K562 (cell line): Measurements from ENCODE around the gene NXN. TPM values are rescaled to one million over a fixed set of nuclear protein-coding genes. Genes with fewer than 3 reads are reported as not detected.
A peak's percentile ranks its signal among the peaks of the same experiment; 100 is the strongest.

ENCODE experiments used
- ATAC-seq: fragments of 200-7000 bp; cut with Tn5 transposase; 3 replicates; pipeline ENCODE4 v1.9.1; 2020; ENCODE audit warnings: moderate library complexity
- BruUV-seq: library from RNA; stranded (reverse); fragments of 400-500 nt; replicated peaks from 2 replicates; lab custom pipeline; 2021; lab: Mats Ljungman, UMichigan
- CTCF ChIA-PET: fragments of 300-600 bp; formaldehyde crosslinking; extraction: SDS; loops from one replicate; lab custom pipeline; 2021; ENCODE audit warnings: low intra/inter-chr PET ratio; lab: Yijun Ruan, JAX
- POLR2A ChIA-PET: fragments of 300-600, 350-650 bp; sonication (Branson Sonifier 250); formaldehyde crosslinking; extraction: SDS; loops from one replicate; lab custom pipeline; 2021; ENCODE audit warnings: antibody characterized with exemption, inconsistent platforms; lab: Yijun Ruan, JAX
- DNase-seq, 4 experiments: peaks; one replicate each; pipeline versions ENCODE4 v3.0.0 to v3.0.0-alpha.2; 2011 to 2018; ENCODE audit warnings: low spot score in 3 of 4, mixed read lengths in 3 of 4; ENCODE audit errors: extremely low read depth in 1 of 4
- FAIRE-seq: peaks from 2 replicates; lab custom pipeline; 2011; peaks lifted over from hg19 to GRCh38; lab: Jason Lieb, UNC
- H2AFZ ChIP-seq: 2 replicates; pipeline ENCODE4 v1.6.0; 2011; ENCODE audit warnings: low read depth, low read length, control low read depth, inconsistent platforms
- H3K27ac ChIP-seq: fragments of 200-600 bp; 3 replicates; pipeline ENCODE4 v1.8.0; 2011; ENCODE audit warnings: low read depth, mild to moderate bottlenecking, control low read depth, inconsistent platforms, low read length, moderate library complexity, mixed read lengths; ENCODE audit errors: extremely low read depth
- H3K27me3 ChIP-seq, 2 experiments: fragments of 300-600 bp in 1 of 2; 2 replicates in 1 of 2; 3 replicates in 1 of 2; pipeline versions ENCODE4 v1.6.0 to v1.8.0; 2011; ENCODE audit warnings: inconsistent platforms in 2 of 2, low read length in 2 of 2, mild to moderate bottlenecking in 1 of 2, mixed read lengths in 1 of 2, moderate library complexity in 1 of 2; ENCODE audit not compliant: control insufficient read depth in 2 of 2, insufficient read depth in 2 of 2
- H3K36me3 ChIP-seq: fragments of 300-600 bp; 3 replicates; pipeline ENCODE4 v1.8.0; 2011; ENCODE audit warnings: mild to moderate bottlenecking, low read length, inconsistent platforms; ENCODE audit not compliant: control insufficient read depth, insufficient read depth
- H3K4me1 ChIP-seq, 2 experiments: fragments of 200-600 bp in 1 of 2; replicated peaks in 1 of 2; 2 replicates in 1 of 2; 3 replicates in 1 of 2; pipeline versions ENCODE4 v1.5.1 to v1.8.0; 2011; ENCODE audit warnings: inconsistent platforms in 2 of 2, low read length in 2 of 2, mild to moderate bottlenecking in 1 of 2, mixed read lengths in 1 of 2, moderate library complexity in 1 of 2; ENCODE audit not compliant: control insufficient read depth in 2 of 2, insufficient read depth in 2 of 2
- H3K4me2 ChIP-seq: 2 replicates; pipeline ENCODE4 v1.6.1; 2011; ENCODE audit warnings: low read length, control low read depth, inconsistent platforms, mixed read lengths; ENCODE audit not compliant: insufficient read depth
- H3K4me3 ChIP-seq: fragments of 200-600 bp; sonication (generic), shearing (Covaris generic); 2 replicates; pipeline ENCODE4 v1.5.1; 2016; ENCODE audit warnings: control low read depth, inconsistent platforms
- H3K79me2 ChIP-seq: fragments of 200-600 bp; 3 replicates; pipeline ENCODE4 v1.8.0; 2011; ENCODE audit warnings: low read length, inconsistent platforms; ENCODE audit not compliant: control insufficient read depth, insufficient read depth
- H3K9ac ChIP-seq, 2 experiments: 2 replicates each; pipeline versions ENCODE4 v1.6.0 to v1.6.1; 2011; ENCODE audit warnings: low read depth in 2 of 2, low read length in 2 of 2, control low read depth in 1 of 2, inconsistent platforms in 1 of 2, mild to moderate bottlenecking in 1 of 2, mixed read lengths in 1 of 2; ENCODE audit not compliant: insufficient read depth in 1 of 2
- H3K9me1 ChIP-seq: one replicate; pipeline ENCODE4 v1.6.0; 2011; ENCODE audit warnings: inconsistent platforms, mild to moderate bottlenecking, low read length, moderate library complexity; ENCODE audit not compliant: control insufficient read depth, insufficient read depth
- H3K9me3 ChIP-seq: replicated peaks from 2 replicates; pipeline ENCODE4 v1.5.1; 2011; ENCODE audit warnings: low read depth, low read length, inconsistent platforms; ENCODE audit not compliant: control insufficient read depth, insufficient read depth
- H4K20me1 ChIP-seq: replicated peaks from 2 replicates; pipeline ENCODE4 v1.6.1; 2011; ENCODE audit warnings: low read length, inconsistent platforms, mixed read lengths; ENCODE audit not compliant: control insufficient read depth, insufficient read depth
- ADNP ChIP-seq: fragments of 200-800 bp; sonication (Bioruptor generic); IDR thresholded peaks from 2 replicates; pipeline ENCODE4 v1.6.1; 2016; ENCODE audit warnings: missing genetic modification characterization, missing compliant biosample characterization
- CSDE1 ChIP-seq, 2 experiments: fragments of 450-650 bp; IDR thresholded peaks; 2 replicates each; pipeline ENCODE4 v1.6.1; 2016; ENCODE audit warnings: mild to moderate bottlenecking in 1 of 2
- KDM4B ChIP-seq, 2 experiments: fragments of 450-650 bp in 1 of 2; sonication (generic) in 1 of 2; IDR thresholded peaks; 2 replicates each; pipeline ENCODE4 v1.6.1; 2016 to 2017; ENCODE audit warnings: borderline replicate concordance in 2 of 2, antibody characterized with exemption in 1 of 2, low read depth in 1 of 2, mild to moderate bottlenecking in 1 of 2
- KLF6 ChIP-seq: fragments of 250-450 bp; sonication (Bioruptor Pico); IDR thresholded peaks from 2 replicates; pipeline ENCODE4 v1.4.0; 2020; ENCODE audit warnings: mild to moderate bottlenecking, moderate library complexity, borderline replicate concordance
- MCM5 ChIP-seq: fragments of 450-650 bp; IDR thresholded peaks from 2 replicates; pipeline ENCODE4 v1.6.1; 2016; ENCODE audit warnings: low read depth
- MCM7 ChIP-seq, 2 experiments: fragments of 450-650 bp; IDR thresholded peaks; 2 replicates each; pipeline ENCODE4 v1.6.1; 2016 to 2018
- NFYB ChIP-seq: IDR thresholded peaks from 2 replicates; pipeline ENCODE4 v1.6.1; 2011; ENCODE audit warnings: mild to moderate bottlenecking, moderate library complexity; ENCODE audit not compliant: insufficient read length; ENCODE audit errors: extremely low read depth
- NR2C1 ChIP-seq, 2 experiments: fragments of 450-650 bp; IDR thresholded peaks; 2 replicates each; pipeline ENCODE4 v1.6.1; 2017; ENCODE audit warnings: mild to moderate bottlenecking in 2 of 2, antibody characterized with exemption in 1 of 2, inconsistent platforms in 1 of 2, missing compliant biosample characterization in 1 of 2, missing genetic modification characterization in 1 of 2
- TARDBP ChIP-seq: fragments of 450-650 bp; IDR thresholded peaks from 2 replicates; pipeline ENCODE4 v1.6.1; 2016
- XRCC5 ChIP-seq: fragments of 200-400 bp; formaldehyde crosslinking; IDR thresholded peaks from 2 replicates; pipeline ENCODE4 v1.6.1; 2017; ENCODE audit warnings: low read depth, mild to moderate bottlenecking, low read length
- ZNF311 ChIP-seq: fragments of 250-450 bp; sonication (Bioruptor Pico); IDR thresholded peaks from 2 replicates; pipeline ENCODE4 v1.4.0; 2020; ENCODE audit warnings: mild to moderate bottlenecking, moderate library complexity
- ZNF324 ChIP-seq: fragments of 250-450 bp; sonication (Bioruptor Pico); IDR thresholded peaks from 2 replicates; pipeline ENCODE4 v1.4.0; 2020; ENCODE audit warnings: mild to moderate bottlenecking
- WGBS: fragments of 100-300 bp; shearing (Covaris generic); methylation state at CpG from one replicate; pipeline ENCODE4 v1.1.6; 2016; ENCODE audit warnings: low coverage, mixed read lengths; ENCODE audit not compliant: insufficient coverage; ENCODE audit errors: missing lambda C conversion rate; 5-methylcytosine and 5-hydroxymethylcytosine counted together
- in situ Hi-C: fragments of 300-500 bp; cut with MboI; formaldehyde crosslinking; loops from 4 replicates; pipeline ENCODE4 v1.15.0; 2018; ENCODE audit warnings: inconsistent platforms, mixed read lengths
- intact Hi-C: fragments of 100-400 bp; cut with micrococcal nuclease; formaldehyde crosslinking; loops from 2 replicates; pipeline ENCODE4 v1.14.2; 2022
- polyA plus RNA-seq, 8 experiments: library from polyadenylated mRNA; depleted of rRNA in 4 of 8; stranded (reverse) in 5 of 8; unstranded in 3 of 8; fragments of >200 nt; fragmentation: Nextera tagmentation in 2 of 8; fragmentation: Illumina TruSeq in 1 of 8; extraction: Ambion mirVana in 2 of 8; extraction: Trizol in 1 of 8; gene quantifications; 2 replicates each; pipeline versions ENCODE4 v1.2.1 to v1.2.3, GENCODE V29; 2011 to 2014; ENCODE audit warnings: inconsistent platforms in 1 of 8, missing spikeins in 1 of 8
- total RNA-seq, 7 experiments: library from RNA; depleted of rRNA in 6 of 7; stranded (reverse); fragments of >200 nt in 6 of 7; fragmentation: Illumina TruSeq in 2 of 7; extraction: Trizol in 2 of 7; gene quantifications; 2 replicates each; pipeline versions ENCODE4 v1.2.1 to v1.2.3, GENCODE V29; 2011 to 2021; ENCODE audit warnings: low replicate concordance in 1 of 7
- TF ChIP-seq, protein P1 (sequence below): fragments of 200-800 bp; sonication (Bioruptor generic); IDR thresholded peaks from 2 replicates; pipeline ENCODE4 v1.6.1; 2017; ENCODE audit warnings: missing genetic modification characterization, missing compliant biosample characterization
- TF ChIP-seq, protein P2 (sequence below): fragments of 250-450 bp; sonication (Bioruptor Pico); IDR thresholded peaks from 2 replicates; pipeline ENCODE4 v1.8.0; 2021; ENCODE audit warnings: mild to moderate bottlenecking, moderate library complexity
- TF ChIP-seq, protein P3 (sequence below): fragments of 250-450 bp; sonication (Bioruptor Pico); IDR thresholded peaks from 2 replicates; pipeline ENCODE4 v1.6.1; 2021; ENCODE audit warnings: mild to moderate bottlenecking
- TF ChIP-seq, protein P4 (sequence below): sonication (generic); formaldehyde crosslinking; IDR thresholded peaks from 2 replicates; pipeline ENCODE4 v1.8.0; 2022; ENCODE audit warnings: mild to moderate bottlenecking, missing genetic modification reagents, borderline replicate concordance

NXN gene
- total and polyA plus RNA-seq, 9 of the 15 experiments (the other 6 are each of a cell fraction or from before 2014, with no cell fraction given): 0.08 to 0.39 (median 0.29) TPM; not detected in 5

DNA sequence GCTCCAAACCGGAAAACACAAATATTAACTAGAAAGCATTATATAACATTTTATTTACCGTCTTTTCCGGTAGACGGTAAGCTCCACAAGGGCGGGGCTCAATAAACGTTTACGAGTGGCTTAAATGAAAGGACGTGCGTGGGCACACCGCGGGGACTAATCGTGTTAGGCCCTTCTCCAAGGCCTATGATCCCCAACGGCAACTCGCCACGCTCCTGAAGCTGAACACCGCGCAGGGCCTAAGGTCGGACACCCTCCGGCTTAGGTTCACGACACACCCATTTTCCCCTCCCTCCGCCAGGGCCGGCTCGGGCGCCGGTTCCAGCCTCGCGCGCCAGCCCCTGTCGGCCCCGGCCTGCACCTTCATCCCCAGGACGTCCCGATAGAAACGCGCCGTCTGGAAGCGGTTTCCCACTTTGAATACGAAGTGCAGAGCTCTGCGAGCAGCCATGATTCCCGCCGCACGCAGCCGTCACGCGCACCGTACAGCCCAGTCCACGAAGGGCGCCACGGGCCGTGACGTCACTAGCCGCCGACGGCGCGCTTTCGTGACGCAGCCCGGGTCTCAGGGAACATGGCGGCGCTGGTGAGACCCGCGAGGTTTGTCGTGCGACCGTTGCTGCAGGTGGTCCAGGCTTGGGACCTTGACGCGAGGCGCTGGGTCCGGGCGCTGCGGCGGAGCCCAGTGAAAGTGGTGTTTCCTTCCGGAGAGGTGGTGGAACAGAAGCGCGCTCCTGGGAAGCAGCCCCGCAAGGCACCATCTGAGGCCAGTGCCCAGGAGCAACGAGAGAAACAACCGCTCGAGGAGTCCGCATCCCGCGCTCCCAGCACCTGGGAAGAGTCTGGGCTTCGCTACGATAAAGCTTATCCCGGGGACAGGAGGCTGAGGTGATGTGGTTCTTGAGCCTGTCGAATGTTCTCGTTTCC, 197.5 kb downstream of the NXN start, which contains the start of the genes GLOD4 and MRM3:
Gene GLOD4 (minus strand): TSS at position 476 of the 927 bp plus-strand sequence. CDS start 25 bp downstream, at position 451.
Gene MRM3 (plus strand): TSS at position 549 of the 927 bp plus-strand sequence. CDS start 26 bp downstream, at position 575.
- DNase-seq: peak; percentile 82 to 90 (median 88)
- TSS peak; percentile 79 for BruUV-seq
- in situ Hi-C loops: no loop called here
- Histone ChIP-seq H3K4me3 (peak within 1 kb of the TSS; percentile 97), H3K79me2 (peaks cover 56% of the 10 kb centered on the region), H4K20me1 (no peaks in the 10 kb centered on the region), H3K4me1 (peaks cover 4 to 9% of the 10 kb centered on the region in 2 experiments; a peak in 3 of 5 replicates), H3K27ac (peak within 1 kb of the TSS; percentile 87), H2AFZ (peak within 1 kb of the TSS; percentile 92), H3K36me3 (peaks cover 53% of the 10 kb centered on the region), H3K9ac (peak within 1 kb of the TSS; percentile 95), H3K4me2 (peak within 1 kb of the TSS; percentile 90), H3K9me3 (no peaks in the 10 kb centered on the region), H3K9me1 (no peaks in the 10 kb centered on the region), H3K27me3 (no peaks in the 10 kb centered on the region)
- WGBS: under 1% methylated on average over 53 of the region's 87 CpGs
- POLR2A ChIA-PET: interaction anchor here (0.6 to 2.2 kb wide), 5 partner anchors 10 to 637 kb away, joined by 3 to 9 read pairs (median 4); partner anchors contain the start of gene TIMM22
- intact Hi-C loops: no loop called here
- CTCF ChIA-PET: no interaction called here
- peak; percentile 94 for ATAC-seq
- no peak for FAIRE-seq
- no peak for TF ChIP-seq ADNP (tag)
- no peak for TF ChIP-seq NFYB
- TF ChIP-seq, protein P1, sequence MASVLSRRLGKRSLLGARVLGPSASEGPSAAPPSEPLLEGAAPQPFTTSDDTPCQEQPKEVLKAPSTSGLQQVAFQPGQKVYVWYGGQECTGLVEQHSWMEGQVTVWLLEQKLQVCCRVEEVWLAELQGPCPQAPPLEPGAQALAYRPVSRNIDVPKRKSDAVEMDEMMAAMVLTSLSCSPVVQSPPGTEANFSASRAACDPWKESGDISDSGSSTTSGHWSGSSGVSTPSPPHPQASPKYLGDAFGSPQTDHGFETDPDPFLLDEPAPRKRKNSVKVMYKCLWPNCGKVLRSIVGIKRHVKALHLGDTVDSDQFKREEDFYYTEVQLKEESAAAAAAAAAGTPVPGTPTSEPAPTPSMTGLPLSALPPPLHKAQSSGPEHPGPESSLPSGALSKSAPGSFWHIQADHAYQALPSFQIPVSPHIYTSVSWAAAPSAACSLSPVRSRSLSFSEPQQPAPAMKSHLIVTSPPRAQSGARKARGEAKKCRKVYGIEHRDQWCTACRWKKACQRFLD: 0 out of 2 replicates have a peak, but pooled peaks have one; percentile 72
- TF ChIP-seq CSDE1 (IDR thresholded peaks at IDR 0.05): peak in 1 of 2 experiments; percentile 94; a peak in 2 of 4 replicates
- no peak for TF ChIP-seq TARDBP
- no peak for TF ChIP-seq KLF6 (CRISPR knock-in tag)
- TF ChIP-seq KDM4B (IDR thresholded peaks at IDR 0.05; ENCODE audit: borderline replicate concordance in 2 of 2, low read depth in 1 of 2): no peak
- TF ChIP-seq ZNF311 (CRISPR knock-in tag): no peak
- TF ChIP-seq MCM7 (IDR thresholded peaks at IDR 0.05): no peak
- no peak for TF ChIP-seq MCM5
- TF ChIP-seq, protein P2, sequence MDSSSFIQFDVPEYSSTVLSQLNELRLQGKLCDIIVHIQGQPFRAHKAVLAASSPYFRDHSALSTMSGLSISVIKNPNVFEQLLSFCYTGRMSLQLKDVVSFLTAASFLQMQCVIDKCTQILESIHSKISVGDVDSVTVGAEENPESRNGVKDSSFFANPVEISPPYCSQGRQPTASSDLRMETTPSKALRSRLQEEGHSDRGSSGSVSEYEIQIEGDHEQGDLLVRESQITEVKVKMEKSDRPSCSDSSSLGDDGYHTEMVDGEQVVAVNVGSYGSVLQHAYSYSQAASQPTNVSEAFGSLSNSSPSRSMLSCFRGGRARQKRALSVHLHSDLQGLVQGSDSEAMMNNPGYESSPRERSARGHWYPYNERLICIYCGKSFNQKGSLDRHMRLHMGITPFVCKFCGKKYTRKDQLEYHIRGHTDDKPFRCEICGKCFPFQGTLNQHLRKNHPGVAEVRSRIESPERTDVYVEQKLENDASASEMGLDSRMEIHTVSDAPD (CRISPR knock-in tag): no peak
- TF ChIP-seq XRCC5: no peak
- TF ChIP-seq, protein P3, sequence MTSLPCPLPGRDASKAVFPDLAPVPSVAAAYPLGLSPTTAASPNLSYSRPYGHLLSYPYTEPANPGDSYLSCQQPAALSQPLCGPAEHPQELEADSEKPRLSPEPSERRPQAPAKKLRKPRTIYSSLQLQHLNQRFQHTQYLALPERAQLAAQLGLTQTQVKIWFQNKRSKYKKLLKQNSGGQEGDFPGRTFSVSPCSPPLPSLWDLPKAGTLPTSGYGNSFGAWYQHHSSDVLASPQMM (CRISPR knock-in tag): no peak
- TF ChIP-seq ZNF324: no peak
- 0 out of 2 replicates have a peak, but pooled peaks have one; percentile 44 for TF ChIP-seq NR2C1 (IDR thresholded peaks at IDR 0.05)
- TF ChIP-seq NR2C1 (tag; IDR thresholded peaks at IDR 0.05): peak; percentile 47
- TF ChIP-seq, protein P4, sequence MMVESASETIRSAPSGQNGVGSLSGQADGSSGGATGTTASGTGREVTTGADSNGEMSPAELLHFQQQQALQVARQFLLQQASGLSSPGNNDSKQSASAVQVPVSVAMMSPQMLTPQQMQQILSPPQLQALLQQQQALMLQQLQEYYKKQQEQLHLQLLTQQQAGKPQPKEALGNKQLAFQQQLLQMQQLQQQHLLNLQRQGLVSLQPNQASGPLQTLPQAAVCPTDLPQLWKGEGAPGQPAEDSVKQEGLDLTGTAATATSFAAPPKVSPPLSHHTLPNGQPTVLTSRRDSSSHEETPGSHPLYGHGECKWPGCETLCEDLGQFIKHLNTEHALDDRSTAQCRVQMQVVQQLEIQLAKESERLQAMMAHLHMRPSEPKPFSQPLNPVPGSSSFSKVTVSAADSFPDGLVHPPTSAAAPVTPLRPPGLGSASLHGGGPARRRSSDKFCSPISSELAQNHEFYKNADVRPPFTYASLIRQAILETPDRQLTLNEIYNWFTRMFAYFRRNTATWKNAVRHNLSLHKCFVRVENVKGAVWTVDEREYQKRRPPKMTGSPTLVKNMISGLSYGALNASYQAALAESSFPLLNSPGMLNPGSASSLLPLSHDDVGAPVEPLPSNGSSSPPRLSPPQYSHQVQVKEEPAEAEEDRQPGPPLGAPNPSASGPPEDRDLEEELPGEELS (CRISPR knock-in tag): no peak
